Smooth muscle cell of the pulmonary artery (primary cell): ENCODE results near the gene CD69. TPM values are rescaled to one million over a fixed set of nuclear protein-coding genes. Genes with fewer than 3 reads are reported as not detected.

Source experiments
- total RNA-seq: library from RNA; depleted of rRNA; stranded (reverse); fragments of >200 nt; gene quantifications from 2 replicates; pipeline ENCODE4 v1.2.3, GENCODE V29; 2014

The CD69 gene
- total RNA-seq, result not detected in 2 replicates

DNA sequence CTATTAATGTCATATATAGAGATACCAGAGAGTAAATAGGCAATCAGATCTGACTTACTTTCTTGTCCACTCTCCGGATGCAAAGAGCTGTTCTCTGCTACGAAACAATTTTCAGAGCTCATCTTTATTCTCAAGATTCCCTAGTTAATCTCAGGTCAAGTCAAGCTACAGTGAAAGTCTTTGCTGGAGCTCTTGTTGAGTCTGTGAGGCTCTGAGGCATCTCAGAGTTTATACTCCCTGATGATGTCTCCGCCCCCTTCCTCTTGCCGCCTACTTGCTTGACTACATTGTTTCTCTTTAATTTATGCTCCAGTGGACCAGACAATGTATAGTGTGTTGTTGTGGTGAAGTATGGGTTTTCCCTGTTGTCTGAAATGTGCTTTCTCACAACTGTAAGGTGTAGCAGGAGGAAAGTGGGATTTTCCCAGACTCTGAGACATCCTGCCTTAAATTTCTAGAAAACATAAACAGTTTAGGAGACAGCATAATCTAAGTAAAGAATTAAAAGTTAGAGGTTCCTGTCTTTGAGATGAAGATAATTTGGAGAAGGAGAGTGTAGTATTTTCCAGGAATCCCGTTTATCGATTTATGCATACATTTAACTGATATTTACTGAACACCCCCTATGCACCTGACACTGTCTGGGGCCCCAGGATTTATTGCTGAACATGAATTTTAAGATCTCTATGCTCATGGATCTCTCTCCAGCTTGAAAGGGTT lies at the start of gene CD69:
Gene CD69 (minus strand): TSS at position 203 of the 720 bp plus-strand sequence. CDS start 81 bp downstream, at position 122.

DNA sequence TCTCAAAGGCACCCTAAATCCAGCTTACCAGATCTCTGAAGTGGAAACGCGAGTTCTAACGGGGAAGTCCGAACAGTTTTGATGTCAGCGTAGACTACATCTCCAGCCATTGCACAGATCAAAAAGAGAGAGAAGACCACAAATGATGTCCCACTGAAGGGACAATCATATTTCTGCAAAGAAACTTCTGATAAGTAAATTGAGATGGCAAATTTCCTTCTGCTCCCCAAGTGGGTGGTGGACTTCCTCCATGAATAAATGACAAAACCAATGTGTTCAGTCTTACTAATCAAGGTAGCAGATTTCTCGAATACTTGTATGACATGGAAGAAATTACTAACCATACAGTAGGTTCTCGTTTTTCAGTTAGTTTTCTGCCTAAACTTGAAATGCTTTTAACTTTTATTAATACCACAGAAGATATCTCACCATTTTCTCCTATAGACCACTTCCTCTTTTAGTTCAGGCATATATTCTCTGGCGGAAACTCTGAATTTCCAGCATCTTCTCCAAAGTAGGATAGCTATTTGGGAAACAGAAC lies 27.7 kb downstream of the CD69 start, which contains the start of gene CLECL1:
Gene CLECL1 (minus strand): TSS at position 177 of the 541 bp plus-strand sequence.

Other genes with a start within 250 kb of the CD69 start
- not detected in 2 replicates for gene KLRB1, start 153.0 kb downstream of the CD69 start, total RNA-seq
- 1.4 and 1.8 TPM in 2 replicates for gene CLEC2D, start 91.2 kb downstream of the CD69 start, total RNA-seq
- not detected in 2 replicates for gene CLECL1, start 27.8 kb downstream of the CD69 start, total RNA-seq
- not detected in 2 replicates for gene KLRF1, start 66.6 kb upstream of the CD69 start, total RNA-seq
- 2.3 and 4.8 TPM in 2 replicates for gene CLEC2B, start 108.5 kb upstream of the CD69 start, total RNA-seq
- gene KLRF2, start 120.6 kb upstream of the CD69 start, total RNA-seq, result not detected in 2 replicates
- not detected in 2 replicates for gene CLEC2A, start 171.5 kb upstream of the CD69 start, total RNA-seq
- gene CLEC12A, start 210.5 kb upstream of the CD69 start, total RNA-seq, result not detected in 2 replicates
- not detected in 2 replicates for gene CLEC1B, start 238.2 kb upstream of the CD69 start, total RNA-seq
- gene CLEC12B, start 249.7 kb upstream of the CD69 start, total RNA-seq, result not detected in 2 replicates